IPS-NIHi7 (cell line): ENCODE results near the gene ATF6.
"Not testable (repeated sequence)": the region's sequence is repeated elsewhere in the genome, so short reads cannot be mapped to it uniquely, and the experiment has no call there.

Experiments used
- DNase-seq: peaks from one replicate; pipeline ENCODE4 v3.0.0; 2012; ENCODE audit warnings: mixed read lengths; ENCODE audit errors: extremely low spot score

Gene ATF6

GRCh38 chr1:161832299-161832907, 66.3 kb downstream of the ATF6 start:
- DNase-seq: not testable (repeated sequence)

- no peak for DNase-seq
Observed at GRCh38 chr1:161834967-161835550, 68.9 kb downstream of the ATF6 start.

GRCh38 chr1:161836018-161836417, 69.9 kb downstream of the ATF6 start:
- no peak for DNase-seq

- no peak for DNase-seq
Observed at GRCh38 chr1:161838362-161838761, 72.2 kb downstream of the ATF6 start.

GRCh38 chr1:161838885-161839284, 72.8 kb downstream of the ATF6 start:
- no peak for DNase-seq

- no peak for DNase-seq
Observed at GRCh38 chr1:161839591-161839990, 73.5 kb downstream of the ATF6 start.

GRCh38 chr1:161840363-161840762, 74.2 kb downstream of the ATF6 start:
- DNase-seq: no peak

GRCh38 chr1:161843156-161843555, 77.0 kb downstream of the ATF6 start:
- no peak for DNase-seq

GRCh38 chr1:161844696-161845095, 78.6 kb downstream of the ATF6 start:
- DNase-seq: no peak

GRCh38 chr1:161848676-161849075, 82.6 kb downstream of the ATF6 start:
- DNase-seq: no peak

GRCh38 chr1:161849518-161849917, 83.4 kb downstream of the ATF6 start:
- no peak for DNase-seq

GRCh38 chr1:161855260-161855659, 89.1 kb downstream of the ATF6 start:
- no peak for DNase-seq

GRCh38 chr1:161858271-161858670, 92.2 kb downstream of the ATF6 start:
- no peak for DNase-seq

GRCh38 chr1:161863549-161863948, 97.4 kb downstream of the ATF6 start:
- DNase-seq: no peak

GRCh38 chr1:161864577-161864976, 98.5 kb downstream of the ATF6 start:
- DNase-seq: no peak

- no peak for DNase-seq
Observed at GRCh38 chr1:161866241-161866640, 100.1 kb downstream of the ATF6 start.

GRCh38 chr1:161868832-161869231, 102.7 kb downstream of the ATF6 start:
- no peak for DNase-seq

GRCh38 chr1:161869291-161869690, 103.2 kb downstream of the ATF6 start:
- DNase-seq: no peak

- DNase-seq: no peak
Observed at GRCh38 chr1:161872506-161872905, 106.4 kb downstream of the ATF6 start.

GRCh38 chr1:161879261-161879660, 113.1 kb downstream of the ATF6 start:
- DNase-seq: no peak

GRCh38 chr1:161884475-161884874, 118.4 kb downstream of the ATF6 start:
- no peak for DNase-seq

GRCh38 chr1:161885003-161885402, 118.9 kb downstream of the ATF6 start:
- DNase-seq: no peak

GRCh38 chr1:161885759-161886158, 119.6 kb downstream of the ATF6 start:
- DNase-seq: no peak

- DNase-seq: no peak
Observed at GRCh38 chr1:161886589-161886988, 120.5 kb downstream of the ATF6 start.
